Fibroblast of lung (primary cell): Measurements from ENCODE around the gene PAPOLG. TPM values are rescaled to one million over a fixed set of nuclear protein-coding genes. Genes with fewer than 3 reads are reported as not detected.

ENCODE experiments used
- DNase-seq, 2 donors: peaks; one replicate each; pipeline versions ENCODE4 v3.0.0 to v3.0.0-alpha.2; 2010; ENCODE audit warnings: low read depth in 2 of 2
- H2AFZ ChIP-seq: 2 replicates; pipeline ENCODE4 v1.5.1; 2012; ENCODE audit warnings: low read length, control low read depth, inconsistent platforms
- H3K27ac ChIP-seq: 2 replicates; pipeline ENCODE4 v1.5.1; 2011; ENCODE audit warnings: low read length, control low read depth; ENCODE audit not compliant: insufficient read depth
- H3K27me3 ChIP-seq: 2 replicates; pipeline ENCODE4 v1.5.1; 2011; ENCODE audit warnings: mild to moderate bottlenecking, low read length; ENCODE audit not compliant: control insufficient read depth, insufficient read depth
- H3K36me3 ChIP-seq: 2 replicates; pipeline ENCODE4 v1.5.1; 2011; ENCODE audit warnings: low read length; ENCODE audit not compliant: control insufficient read depth, insufficient read depth
- H3K4me1 ChIP-seq: 2 replicates; pipeline ENCODE4 v1.5.1; 2011; ENCODE audit warnings: low read length; ENCODE audit not compliant: control insufficient read depth, insufficient read depth; ENCODE audit errors: extremely low read depth
- H3K4me2 ChIP-seq: 2 replicates; pipeline ENCODE4 v1.5.1; 2011; ENCODE audit warnings: low read length, control low read depth; ENCODE audit not compliant: insufficient read depth; ENCODE audit errors: extremely low read depth
- H3K4me3 ChIP-seq, 4 experiments: fragments of 200-600 bp in 1 of 4; sonication (generic) in 1 of 4; replicated peaks in 1 of 4; 2 replicates each; pipeline ENCODE4 v1.5.1; 2011 to 2016; ENCODE audit warnings: low read length in 4 of 4, low read depth in 3 of 4, mild to moderate bottlenecking in 3 of 4, control low read depth in 2 of 4, inconsistent platforms in 1 of 4, mixed read lengths in 1 of 4; ENCODE audit not compliant: insufficient read depth in 1 of 4; ENCODE audit errors: control extremely low read depth in 1 of 4
- H3K79me2 ChIP-seq: 2 replicates; pipeline ENCODE4 v1.5.1; 2012; ENCODE audit warnings: mild to moderate bottlenecking, low read length, inconsistent platforms; ENCODE audit not compliant: control insufficient read depth, insufficient read depth
- H3K9ac ChIP-seq: 2 replicates; pipeline ENCODE4 v1.5.1; 2011; ENCODE audit warnings: mild to moderate bottlenecking, low read length, control low read depth; ENCODE audit not compliant: insufficient read depth
- H3K9me3 ChIP-seq: 2 replicates; pipeline ENCODE4 v1.5.1; 2012; ENCODE audit warnings: low read depth, low read length; ENCODE audit not compliant: control insufficient read depth, insufficient read depth
- H4K20me1 ChIP-seq: 2 replicates; pipeline ENCODE4 v1.5.1; 2011; ENCODE audit warnings: low read length; ENCODE audit not compliant: control insufficient read depth, insufficient read depth; ENCODE audit errors: extremely low read depth
- EZH2 ChIP-seq: IDR thresholded peaks from 2 replicates; pipeline ENCODE4 v1.5.1; 2012; ENCODE audit warnings: low read length, control low read depth, mild to moderate bottlenecking; ENCODE audit errors: missing control alignments
- polyA plus RNA-seq, 2 donors: library from polyadenylated mRNA; depleted of rRNA in 1 of 2; stranded (reverse) in 1 of 2; unstranded in 1 of 2; fragments of >200 nt; gene quantifications; 2 replicates each; pipeline ENCODE4 v1.2.1, GENCODE V29; 2011 to 2012; ENCODE audit warnings: missing spikeins in 1 of 2
- total RNA-seq: library from RNA; depleted of rRNA; stranded (reverse); fragments of >200 nt; gene quantifications from 2 replicates; pipeline ENCODE4 v1.2.1, GENCODE V29; 2014
- TF ChIP-seq, protein P1 (sequence below), 2 donors: IDR thresholded peaks in 1 of 2; conservative IDR thresholded peaks in 1 of 2; 1 replicate in 1 of 2; 2 replicates in 1 of 2; pipeline ENCODE4 v1.5.1; 2011 to 2012; ENCODE audit warnings: low read length in 2 of 2, control low read depth in 1 of 2, inconsistent platforms in 1 of 2, low read depth in 1 of 2, mild to moderate bottlenecking in 1 of 2

PAPOLG gene
- total and polyA plus RNA-seq, 2 donors (not counting 1 experiment from before 2014, with no cell fraction given), result 11.2 to 11.9 TPM

DNA sequence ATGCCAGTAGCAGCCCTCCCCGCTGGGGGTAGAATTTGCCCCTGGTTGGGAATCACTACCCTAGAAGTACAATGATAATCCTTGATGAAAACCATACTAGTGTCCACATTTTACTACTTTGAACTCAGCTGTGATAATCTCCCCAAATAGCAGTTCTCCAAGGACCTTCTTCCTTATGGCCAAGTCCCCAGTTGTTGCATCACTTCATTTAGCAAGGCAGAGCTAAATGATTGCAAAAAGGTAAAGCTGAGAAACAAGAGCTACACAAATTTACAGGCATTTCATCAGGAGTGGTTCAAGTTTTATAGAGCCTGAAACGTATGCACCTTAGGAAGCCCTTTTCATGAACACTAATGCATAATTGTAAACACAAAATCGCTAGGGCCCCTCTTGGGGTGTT lies 80.4 kb downstream of the PAPOLG start:
- Histone ChIP-seq H3K9me3 (no peaks in the 10 kb centered on the region), H3K9ac (no peak overlapping the region), H3K4me2 (no peak overlapping the region), H3K36me3 (no peaks in the 10 kb centered on the region), H4K20me1 (no peaks in the 10 kb centered on the region), H3K27me3 (peaks cover 11% of the 10 kb centered on the region), H3K79me2 (no peaks in the 10 kb centered on the region), H2AFZ (no peak overlapping the region), H3K27ac (no peak overlapping the region), H3K4me1 (no peaks in the 10 kb centered on the region), H3K4me3 (no peak overlapping the region)
- no peak for DNase-seq
- no peak for TF ChIP-seq EZH2
- TF ChIP-seq, protein P1, sequence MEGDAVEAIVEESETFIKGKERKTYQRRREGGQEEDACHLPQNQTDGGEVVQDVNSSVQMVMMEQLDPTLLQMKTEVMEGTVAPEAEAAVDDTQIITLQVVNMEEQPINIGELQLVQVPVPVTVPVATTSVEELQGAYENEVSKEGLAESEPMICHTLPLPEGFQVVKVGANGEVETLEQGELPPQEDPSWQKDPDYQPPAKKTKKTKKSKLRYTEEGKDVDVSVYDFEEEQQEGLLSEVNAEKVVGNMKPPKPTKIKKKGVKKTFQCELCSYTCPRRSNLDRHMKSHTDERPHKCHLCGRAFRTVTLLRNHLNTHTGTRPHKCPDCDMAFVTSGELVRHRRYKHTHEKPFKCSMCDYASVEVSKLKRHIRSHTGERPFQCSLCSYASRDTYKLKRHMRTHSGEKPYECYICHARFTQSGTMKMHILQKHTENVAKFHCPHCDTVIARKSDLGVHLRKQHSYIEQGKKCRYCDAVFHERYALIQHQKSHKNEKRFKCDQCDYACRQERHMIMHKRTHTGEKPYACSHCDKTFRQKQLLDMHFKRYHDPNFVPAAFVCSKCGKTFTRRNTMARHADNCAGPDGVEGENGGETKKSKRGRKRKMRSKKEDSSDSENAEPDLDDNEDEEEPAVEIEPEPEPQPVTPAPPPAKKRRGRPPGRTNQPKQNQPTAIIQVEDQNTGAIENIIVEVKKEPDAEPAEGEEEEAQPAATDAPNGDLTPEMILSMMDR (conservative IDR thresholded peaks at IDR 0.05 in 1 of 2, IDR thresholded peaks at IDR 0.05 in 1 of 2; ENCODE audit: low read depth in 1 of 2, low read length in 2 of 2), result no peak

- H3K79me2 ChIP-seq, result no peaks in the 10 kb centered on the region
- no peaks in the 10 kb centered on the region for H3K36me3 ChIP-seq
- H3K9me3 ChIP-seq, result no peaks in the 10 kb centered on the region
- no peak for TF ChIP-seq EZH2
- TF ChIP-seq, protein P1 (conservative IDR thresholded peaks at IDR 0.05 in 1 of 2, IDR thresholded peaks at IDR 0.05 in 1 of 2; ENCODE audit: low read depth in 1 of 2, low read length in 2 of 2), result no peak
- no peak overlapping the region for H3K4me3 ChIP-seq
- no peak overlapping the region for H2AFZ ChIP-seq
- H3K9ac ChIP-seq, result no peak overlapping the region
- H3K4me1 ChIP-seq, result no peaks in the 10 kb centered on the region
- H3K27me3 ChIP-seq, result peaks cover 11% of the 10 kb centered on the region
- H4K20me1 ChIP-seq, result no peaks in the 10 kb centered on the region
- H3K4me2 ChIP-seq, result no peak overlapping the region
- DNase-seq, result no peak
- H3K27ac ChIP-seq, result no peak overlapping the region
Observed at GRCh38 chr2:60837123-60837522, 81.1 kb downstream of the PAPOLG start.

GRCh38 chr2:60838481-60838880 lies 82.4 kb downstream of the PAPOLG start:
- H3K79me2 ChIP-seq, result no peaks in the 10 kb centered on the region
- H3K4me2 ChIP-seq, result no peak overlapping the region
- no peak overlapping the region for H2AFZ ChIP-seq
- H3K9me3 ChIP-seq, result no peaks in the 10 kb centered on the region
- H3K4me3 ChIP-seq, result no peak overlapping the region
- H3K27ac ChIP-seq, result no peak overlapping the region
- no peaks in the 10 kb centered on the region for H3K4me1 ChIP-seq
- no peaks in the 10 kb centered on the region for H3K36me3 ChIP-seq
- TF ChIP-seq, protein P1 (conservative IDR thresholded peaks at IDR 0.05 in 1 of 2, IDR thresholded peaks at IDR 0.05 in 1 of 2; ENCODE audit: low read depth in 1 of 2, low read length in 2 of 2), result no peak
- no peak for TF ChIP-seq EZH2
- DNase-seq, result no peak
- H4K20me1 ChIP-seq, result no peaks in the 10 kb centered on the region
- H3K9ac ChIP-seq, result no peak overlapping the region
- H3K27me3 ChIP-seq, result peaks cover 8% of the 10 kb centered on the region
